HK-2 (cell line): ENCODE measurements around the gene IQGAP2.
"Not testable (repeated sequence)": the region's sequence is repeated elsewhere in the genome, so short reads cannot be mapped to it uniquely, and the experiment has no call there.

Experiments
- DNase-seq: peaks from one replicate; pipeline ENCODE4 v3.0.0-alpha.2; 2018; ENCODE audit not compliant: unreplicated experiment

The IQGAP2 gene

DNA sequence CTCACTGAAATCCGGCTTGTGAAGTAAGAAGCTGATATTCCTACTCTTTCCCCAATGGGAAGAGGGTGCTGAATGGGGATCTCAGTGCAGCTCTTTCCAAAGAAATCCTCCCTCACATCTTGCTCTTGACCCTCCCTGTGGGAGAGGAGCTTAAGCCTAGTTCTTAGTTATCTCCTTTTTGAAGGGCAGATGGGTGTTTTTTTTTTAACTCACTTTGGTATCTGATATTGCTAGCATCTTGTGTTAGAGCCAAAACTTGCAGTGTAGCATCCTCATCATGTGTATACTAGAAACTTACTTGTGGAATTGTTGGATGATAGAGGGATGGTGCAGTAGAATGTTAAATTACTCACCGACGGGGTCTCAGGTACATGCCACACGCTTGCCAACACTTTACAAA lies 129.9 kb downstream of the IQGAP2 start:
- no peak for DNase-seq

DNA sequence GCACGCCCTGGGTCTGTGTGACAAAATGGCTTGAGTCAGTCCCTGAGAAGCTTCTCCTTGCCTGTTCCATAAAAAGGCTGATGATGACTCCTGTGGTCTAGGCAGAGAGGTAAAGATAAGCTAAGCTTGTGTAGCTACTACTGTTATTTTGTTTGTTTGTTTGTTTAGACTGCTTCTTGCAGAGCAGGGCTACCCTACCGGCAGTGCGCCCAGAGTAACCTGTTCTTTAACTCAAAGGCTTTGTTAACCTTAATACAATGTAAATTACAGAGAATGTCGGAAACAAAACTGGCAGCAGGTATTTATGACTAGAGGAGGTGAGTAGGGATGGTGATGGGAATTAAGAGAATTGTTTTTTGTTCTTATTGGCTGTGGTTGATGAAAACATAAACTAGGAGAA lies 132.5 kb downstream of the IQGAP2 start:
- DNase-seq, result no peak

DNA sequence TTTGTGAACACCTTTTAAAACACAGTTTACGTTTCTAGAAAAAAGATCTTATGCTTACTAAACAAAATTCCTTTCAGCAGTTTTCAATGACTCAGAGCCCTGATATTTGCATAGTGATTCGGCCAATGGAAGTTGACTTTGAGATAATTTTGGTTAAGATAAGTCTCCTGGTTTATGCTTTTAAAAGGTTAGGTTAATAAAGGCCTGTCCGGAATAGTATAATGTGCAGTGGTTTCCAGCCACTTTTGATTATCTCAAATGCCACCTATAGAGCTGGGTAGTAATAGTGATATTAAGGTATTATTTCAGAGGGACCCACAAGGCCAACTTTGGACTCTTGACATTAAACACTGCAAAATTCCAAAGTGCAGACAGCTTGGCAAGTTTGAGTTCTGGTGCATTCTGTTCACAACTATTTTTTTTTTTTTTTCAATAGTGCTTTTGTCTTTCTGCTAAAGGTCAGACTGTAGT lies 134.0 kb downstream of the IQGAP2 start:
- DNase-seq, result no peak

DNA sequence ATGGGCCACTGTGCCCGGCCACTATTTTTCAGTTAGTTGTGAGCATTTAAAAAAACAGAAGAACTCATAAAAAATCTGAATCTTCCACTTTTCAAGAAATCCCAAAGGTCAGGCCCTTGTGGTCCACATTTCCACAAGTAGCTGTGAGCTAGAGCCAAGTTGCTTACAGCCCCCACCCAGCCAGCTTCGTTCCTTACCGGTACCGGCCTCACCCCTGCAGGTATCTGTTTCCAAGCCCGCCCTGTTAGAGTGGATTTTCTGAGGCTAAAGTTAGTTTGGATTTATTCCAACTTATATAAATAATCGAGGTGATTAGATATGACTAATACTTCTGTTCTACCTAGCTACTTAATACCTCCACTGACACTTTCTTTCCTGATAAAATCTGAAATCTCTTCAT lies 139.2 kb downstream of the IQGAP2 start:
- DNase-seq, result no peak

DNA sequence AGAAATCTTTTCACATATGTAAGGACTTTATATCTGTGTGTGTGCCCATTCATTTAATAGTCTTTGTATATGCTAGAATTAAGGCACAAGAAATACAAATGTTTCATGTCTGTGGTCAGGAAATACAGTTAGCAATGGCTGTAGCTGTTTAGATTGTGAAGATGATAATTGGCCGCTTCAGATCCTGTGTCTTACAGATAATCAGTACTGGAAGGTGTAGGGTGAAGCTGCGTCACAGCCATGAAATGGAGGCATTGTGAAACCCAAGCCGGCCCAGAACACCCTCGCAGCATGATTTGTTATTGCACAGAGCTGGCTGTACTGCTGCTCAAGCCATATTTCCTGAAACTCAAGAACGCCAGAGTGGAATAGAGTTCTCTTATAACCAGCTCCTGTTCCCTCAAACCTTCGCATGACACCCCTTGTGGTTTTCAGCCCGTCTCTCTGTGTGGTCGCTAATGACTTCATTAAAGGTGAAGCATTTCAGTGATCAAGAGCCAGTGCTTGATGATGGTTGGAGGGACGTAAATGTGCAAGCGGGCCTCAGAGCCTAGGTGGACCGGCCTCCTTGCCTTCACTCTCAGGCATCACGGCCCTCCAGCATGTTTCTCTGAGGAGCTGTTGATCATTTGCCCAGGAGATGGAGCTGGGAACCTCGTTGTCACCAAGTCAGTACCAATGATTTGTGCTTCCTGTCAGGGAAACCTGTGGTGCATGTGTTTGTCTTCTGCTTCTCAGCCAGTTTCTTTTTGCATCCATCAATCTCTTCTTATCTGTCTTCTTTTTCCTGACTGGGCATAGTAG lies 140.0 kb downstream of the IQGAP2 start:
- DNase-seq, result no peak

DNA sequence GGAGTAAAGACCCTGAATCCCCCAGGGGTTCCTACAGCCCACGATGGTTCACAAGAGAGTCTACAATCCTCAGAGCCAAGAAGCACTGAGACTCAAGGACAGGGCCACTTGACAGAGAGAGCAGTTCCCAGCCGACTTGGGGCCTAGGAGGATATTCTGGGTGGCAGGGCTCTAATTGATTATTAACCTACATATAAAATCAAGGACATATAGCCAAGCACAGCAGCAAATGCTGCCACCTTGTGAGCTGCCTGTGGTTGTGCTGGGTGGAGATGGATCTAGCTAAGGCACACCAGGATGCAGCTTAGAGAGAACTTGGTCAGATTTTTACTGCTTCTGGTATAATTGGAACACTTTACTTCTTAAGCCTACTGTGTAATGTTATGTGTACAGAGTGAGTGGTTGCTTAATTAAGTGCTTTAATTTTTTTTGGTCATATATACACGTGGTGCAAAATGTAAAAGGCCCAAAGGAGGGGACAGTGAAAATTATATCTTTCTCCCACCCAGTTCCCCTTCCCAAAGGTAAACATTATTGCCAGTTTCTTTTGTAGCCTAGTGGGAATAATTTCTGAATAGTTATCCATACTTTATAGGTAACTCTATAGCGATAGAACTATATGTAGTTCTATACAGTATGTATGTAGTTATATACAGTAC lies 141.3 kb downstream of the IQGAP2 start:
- DNase-seq, result peak; percentile 25

DNA sequence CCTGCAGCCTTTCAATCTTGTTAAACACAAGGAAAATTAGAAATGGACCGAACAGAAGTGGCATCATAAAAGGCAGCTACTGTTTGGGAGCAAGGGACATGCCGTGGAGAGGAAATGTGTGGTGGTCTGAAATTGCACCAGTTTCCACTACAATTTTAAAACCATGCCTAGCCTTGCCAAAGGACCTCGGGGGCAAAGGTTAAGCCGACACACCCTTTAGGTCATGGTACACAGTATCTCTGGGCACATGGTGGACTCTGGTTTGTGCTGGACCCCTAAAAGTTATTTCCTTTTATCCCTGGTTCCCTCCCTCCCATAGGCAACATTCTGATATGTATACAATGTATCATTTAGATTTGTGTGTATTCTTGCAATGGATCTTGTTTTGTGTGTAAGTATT lies 142.1 kb downstream of the IQGAP2 start:
- no peak for DNase-seq

DNA sequence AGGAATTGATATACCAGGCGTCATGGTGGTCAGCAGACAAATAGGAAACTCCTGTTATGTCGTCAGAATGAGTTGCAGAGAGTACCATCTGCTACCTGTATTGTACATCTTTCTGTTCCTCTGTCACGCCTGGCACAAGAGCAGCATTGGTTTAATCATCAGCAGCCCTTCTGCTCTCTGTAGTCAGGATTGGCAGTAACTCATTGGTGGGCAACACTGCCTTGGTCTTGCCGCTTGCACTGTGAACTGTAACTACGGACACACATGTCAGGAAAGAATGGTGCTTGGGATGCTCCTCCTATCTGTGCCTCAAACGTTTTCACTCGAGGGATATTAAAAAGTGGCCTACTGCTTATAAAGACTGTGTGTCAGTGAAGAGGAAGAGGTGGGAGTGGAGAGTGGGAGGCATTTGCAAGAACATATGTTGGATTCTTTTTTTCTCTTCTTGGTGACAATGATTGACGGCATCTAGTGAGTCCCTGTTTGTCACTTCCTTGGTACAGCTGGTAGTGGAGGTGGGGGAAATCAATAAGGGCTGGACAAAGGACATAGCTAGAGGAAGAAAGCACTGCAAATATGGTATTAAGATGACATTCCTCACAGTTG lies 143.5 kb downstream of the IQGAP2 start:
- no peak for DNase-seq

DNA sequence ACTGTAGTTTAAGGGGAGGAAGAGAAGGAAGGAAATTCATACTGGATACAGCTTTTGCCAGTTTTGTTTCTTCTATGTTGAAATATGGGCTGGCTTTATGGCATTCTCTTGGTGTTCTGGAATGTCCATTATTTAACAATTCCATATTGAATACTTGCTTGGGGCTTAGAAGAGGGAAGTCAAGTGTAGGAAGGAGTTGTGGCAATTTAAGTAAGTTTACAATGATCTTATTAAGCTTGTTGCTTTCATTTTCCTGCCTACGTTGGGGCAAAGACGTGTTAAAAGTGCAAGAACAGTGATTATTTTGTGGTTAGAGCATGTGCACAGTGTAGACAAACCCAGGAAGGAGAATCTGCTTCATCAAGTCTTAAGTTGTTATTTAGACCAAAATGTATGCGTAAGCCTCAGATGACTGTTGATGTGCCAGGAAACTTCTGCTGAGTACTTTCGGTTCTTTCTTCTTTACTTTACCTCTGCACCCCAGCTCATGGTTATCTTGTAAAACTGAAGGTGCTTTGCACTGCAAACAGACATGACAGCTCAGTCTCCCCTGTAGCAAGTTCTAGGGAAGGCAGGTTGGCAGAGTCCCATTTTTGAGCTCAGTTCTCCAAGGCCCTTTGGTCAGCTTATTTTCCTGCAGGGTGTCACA lies 144.3 kb downstream of the IQGAP2 start:
- DNase-seq, result no peak

DNA sequence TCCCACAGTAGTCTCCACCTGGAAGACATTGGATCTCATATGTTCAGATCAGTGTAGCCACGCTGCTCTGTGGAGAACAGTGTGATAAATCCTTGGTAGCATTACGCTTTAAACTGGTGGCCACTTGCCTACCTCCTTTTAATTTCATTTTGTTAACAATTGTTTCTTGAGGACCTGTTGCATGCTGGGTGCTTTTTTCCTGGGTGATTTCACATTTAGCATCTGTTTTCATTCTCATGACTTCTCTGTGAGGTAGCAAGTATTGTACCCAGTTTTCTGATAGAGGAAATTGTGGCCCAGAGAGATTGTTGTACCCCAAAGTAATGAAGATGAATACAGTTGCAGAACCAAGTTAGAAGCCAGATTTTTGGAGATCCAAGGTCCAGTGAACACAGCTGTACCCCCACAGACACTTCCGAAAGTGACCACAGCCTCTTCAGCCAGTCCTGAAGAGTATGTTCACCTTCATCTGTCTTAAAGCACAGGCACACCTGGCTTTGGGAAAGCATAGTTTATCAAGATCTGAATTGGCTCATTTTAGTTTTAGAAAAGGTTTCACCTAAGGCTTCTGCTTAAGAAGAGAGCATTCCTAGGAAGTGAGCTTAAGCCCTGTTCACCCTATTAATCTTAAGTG lies 144.9 kb downstream of the IQGAP2 start:
- no peak for DNase-seq

DNA sequence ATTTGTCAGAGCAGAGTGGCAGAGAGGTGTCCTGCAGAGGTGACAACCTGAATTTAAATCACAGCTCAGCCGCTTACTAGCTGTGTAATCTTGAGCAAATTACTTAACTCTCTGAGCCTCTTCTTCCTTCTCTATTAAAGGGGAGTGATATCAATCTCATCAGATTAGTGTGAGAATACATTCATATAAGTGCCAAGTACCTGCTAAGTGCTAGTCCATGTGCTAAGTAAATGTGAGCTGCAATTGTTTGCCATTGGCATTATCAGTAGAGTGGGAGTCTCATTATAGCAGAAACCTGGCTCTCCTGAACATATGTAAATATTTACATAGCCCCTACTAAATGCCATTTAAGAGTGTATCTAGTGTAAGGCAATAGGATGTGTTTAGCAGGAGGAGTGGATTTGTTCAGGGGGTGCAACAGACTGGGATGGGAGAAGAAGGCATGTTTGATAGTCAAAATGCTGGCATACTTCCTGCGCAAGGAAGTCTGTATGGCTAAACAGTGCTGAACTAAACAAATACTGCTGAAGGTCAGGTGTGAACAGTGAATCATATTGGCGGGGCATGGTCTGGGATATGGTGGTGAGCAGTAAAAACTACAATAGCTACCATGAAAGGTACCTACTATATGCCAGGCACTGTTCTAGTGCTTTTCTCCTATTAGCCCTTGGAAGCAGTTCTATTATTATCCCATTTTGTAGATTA lies 145.6 kb downstream of the IQGAP2 start:
- DNase-seq, result no peak

DNA sequence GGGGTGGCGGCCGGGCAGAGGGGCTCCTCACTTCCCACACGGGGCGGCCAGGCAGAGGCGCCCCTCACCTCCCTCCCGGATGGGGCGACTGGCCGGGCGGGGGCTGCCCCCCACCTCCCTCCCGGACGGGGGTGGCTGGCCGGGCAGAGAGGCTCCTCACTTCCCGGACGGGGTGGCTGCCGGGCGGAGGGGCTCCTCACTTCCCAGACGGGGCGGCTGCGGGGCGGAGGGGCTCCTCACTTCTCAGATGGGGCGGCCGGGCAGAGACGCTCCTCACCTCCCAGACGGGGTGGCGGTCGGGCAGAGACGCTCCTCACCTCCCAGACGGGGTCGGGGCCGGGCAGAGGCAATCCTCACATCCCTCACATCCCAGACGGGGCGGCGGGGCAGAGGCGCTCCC lies 147.8 kb downstream of the IQGAP2 start:
- DNase-seq, result not testable (repeated sequence)

DNA sequence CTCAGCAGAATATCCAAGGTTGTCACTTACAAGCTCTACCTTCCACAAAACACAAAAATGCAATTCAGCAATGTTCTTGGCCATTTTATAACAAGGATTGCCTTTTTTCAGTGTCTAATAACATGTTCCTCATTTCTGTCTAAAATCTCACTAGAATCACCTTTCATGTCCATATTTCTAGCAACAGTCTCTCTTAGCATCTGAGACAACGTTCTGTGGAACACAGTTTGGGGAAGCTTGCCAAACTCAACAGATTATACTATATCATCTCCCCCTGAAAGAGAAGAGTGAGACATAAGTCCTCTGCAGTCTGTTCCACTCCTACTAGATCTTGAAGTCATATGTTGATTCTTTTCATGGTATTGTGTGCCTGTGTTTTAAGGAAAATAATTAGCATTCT lies 149.5 kb downstream of the IQGAP2 start:
- no peak for DNase-seq

DNA sequence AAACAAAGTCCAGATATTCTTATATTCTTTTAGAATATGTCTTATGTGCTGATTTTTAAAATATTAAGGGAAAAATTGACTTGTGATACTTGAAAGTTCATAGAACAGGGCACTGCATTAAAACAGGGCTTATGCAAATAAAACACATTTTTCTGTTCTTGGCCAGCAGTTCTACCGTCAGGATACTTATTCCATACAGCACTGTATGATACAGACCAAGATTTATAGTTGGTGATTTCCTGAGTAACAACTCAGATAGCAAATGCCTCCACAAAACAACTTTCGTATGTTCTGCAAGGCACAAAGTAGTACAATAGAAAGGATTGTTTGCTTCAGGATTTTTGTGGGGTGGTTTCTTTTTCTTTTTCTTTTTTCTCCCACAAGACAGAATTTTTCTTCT lies 150.2 kb downstream of the IQGAP2 start:
- DNase-seq, result no peak

DNA sequence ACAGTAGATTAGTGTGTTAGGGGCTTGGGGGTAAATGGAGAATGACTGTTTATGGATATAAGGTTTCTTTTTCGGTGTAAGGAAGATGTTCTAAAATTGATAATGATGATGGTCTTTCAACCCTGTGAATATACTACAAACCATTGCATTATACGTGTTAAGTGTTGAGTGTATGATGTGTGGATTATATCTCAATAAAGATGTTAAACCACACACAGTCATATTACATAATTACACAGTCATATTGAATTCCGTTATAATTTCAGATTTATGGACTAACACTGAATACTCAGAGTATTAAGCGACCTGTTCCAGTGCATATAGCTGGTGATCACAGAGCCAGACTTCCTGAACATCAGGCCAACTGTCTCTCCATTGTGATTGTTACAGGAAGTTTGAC lies 152.0 kb downstream of the IQGAP2 start:
- DNase-seq, result no peak

DNA sequence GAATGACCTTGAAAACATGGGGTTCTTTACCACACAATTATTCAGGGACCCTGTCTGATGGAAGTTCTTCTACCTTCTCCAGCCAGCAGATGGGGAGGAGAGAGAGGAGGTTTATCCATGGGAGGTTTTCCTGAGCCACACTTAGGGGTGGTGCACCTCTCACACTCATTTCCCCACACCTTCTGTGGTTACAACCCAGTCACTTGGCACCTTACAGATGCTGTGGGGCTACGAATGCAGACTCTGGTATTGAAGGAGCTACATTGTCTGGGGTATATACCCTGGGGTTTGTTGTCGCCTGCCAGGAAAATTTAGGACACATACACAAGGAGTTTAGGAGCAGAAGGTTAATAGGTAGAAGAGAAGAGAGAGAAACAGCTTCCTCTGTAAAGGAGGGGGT lies 152.6 kb downstream of the IQGAP2 start:
- DNase-seq, result no peak

DNA sequence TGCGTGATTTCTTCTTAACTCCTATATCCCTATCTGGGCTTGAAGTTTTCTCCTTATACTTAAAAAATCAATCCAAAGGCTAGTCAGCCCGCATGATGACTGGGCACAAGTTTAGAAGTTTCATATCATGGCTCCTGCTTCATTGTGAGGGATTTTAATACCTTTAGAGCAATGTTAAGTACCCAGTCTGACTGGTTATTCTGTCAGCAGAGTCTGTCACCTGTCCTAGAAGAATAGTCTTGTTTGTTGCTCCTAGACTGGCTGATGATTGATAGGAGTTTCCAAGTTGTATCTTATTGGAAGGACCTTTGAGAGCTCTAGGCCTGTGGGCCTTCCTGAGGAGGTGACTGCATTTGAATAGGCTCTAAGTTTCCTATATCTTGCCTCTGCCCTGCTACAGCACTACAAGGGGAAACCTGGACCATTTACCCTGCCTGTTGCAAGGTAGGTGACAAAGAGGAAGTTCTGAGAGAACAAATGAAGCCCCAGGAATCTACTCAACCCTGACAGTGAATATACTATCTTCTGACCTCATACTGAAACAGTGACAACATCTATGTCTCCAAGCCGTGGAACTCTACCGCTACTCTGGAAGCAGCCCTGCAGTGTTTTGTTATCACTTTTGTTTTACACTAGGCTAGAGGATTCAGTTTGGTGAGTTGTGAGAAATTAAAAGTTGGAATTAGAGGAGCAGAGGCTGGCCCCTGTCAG lies 153.6 kb downstream of the IQGAP2 start:
- DNase-seq, result no peak

DNA sequence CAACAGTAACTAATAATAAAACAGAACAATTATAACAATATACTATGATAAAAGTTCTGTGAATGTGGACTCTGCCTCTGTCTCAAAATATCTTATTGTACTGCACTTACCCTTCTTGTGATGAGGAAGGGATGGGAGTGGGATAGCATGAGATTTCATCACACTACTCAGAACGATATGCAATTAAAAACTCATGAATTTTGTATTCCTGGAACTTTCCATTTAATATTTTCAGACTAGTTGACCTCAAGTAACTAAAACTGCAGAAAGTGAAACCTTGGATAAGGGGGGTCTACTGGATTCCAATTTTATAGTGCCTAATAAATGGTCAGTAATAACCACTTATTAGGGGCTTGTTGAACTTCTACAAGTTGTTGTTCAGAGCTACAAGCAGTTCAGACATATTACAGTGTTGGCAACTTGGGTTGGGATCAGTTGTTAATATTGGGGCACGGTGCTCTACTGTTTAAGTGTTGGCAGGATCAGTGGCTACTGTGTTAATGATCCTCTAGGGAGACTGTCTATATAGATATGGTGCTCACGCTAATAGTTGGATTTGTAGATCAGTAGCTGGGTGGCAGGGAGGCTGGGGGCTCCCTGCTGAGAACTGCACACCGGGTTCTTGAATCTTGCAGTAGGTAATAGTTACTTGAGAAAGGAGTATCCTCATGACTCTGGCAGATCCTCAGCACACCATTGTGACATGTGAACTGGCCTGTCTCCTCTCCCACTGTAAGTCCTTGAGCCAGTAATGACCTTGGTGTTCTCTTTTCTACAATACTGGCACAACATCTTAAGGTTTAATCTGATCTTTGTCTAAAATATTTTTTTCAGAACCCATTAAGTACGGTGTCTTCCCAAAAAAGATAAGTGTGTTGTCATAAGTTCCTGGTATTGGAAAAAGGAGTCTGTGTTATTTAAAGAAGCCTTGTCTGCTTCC lies 158.1 kb downstream of the IQGAP2 start:
- DNase-seq, result no peak

DNA sequence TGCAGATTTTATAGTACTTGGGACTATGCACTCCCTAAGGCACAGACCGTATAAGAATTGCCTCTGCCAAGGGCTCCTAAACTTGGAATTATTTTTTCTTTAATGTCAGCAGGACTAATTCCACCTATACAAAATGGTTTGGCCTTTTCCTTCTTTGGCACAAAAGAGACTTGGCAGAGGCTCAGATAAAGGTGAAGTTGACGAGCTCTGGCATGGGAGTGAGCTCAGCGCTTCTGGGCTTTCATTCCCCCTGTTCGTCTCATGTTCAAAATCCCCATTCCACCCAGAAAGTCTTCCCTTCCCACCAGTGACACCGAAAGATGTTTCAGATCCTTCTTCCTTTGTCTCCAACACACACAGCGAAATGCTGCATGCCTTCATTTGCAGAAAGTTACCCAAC lies 158.9 kb downstream of the IQGAP2 start:
- no peak for DNase-seq

DNA sequence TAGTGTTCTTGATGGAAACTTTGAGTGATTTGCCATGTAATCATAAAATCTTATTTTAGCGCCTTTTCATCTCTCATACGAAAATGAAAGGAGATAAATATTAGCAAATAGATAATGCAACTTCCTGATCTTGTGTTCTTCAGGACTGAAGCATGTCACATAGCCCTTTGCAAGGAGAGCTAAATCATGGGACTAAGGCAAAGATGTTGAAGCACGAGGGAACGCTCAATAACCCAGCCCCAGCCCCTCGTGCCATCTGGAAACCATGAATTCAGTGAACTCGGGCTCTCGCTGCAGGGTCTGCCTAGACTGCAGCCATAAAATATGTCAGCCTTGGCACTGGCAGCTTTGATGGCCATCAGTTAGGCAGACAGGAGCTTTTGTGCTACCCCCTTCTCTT lies 161.9 kb downstream of the IQGAP2 start:
- DNase-seq, result no peak
